B cell (primary cell): ENCODE results near the gene TBC1D3K. TPM values are rescaled to one million over a fixed set of nuclear protein-coding genes. Genes with fewer than 3 reads are reported as not detected.

Source experiments
- polyA plus RNA-seq: library from polyadenylated mRNA; depleted of rRNA; stranded (reverse); fragments of >200 nt; gene quantifications from 2 replicates; pipeline ENCODE4 v1.2.3, GENCODE V29; 2012
- small RNA-seq: library from RNA; depleted of rRNA; stranded (forward); fragments of <200 nt; gene quantifications from one replicate; pipeline ENCODE3, GENCODE V24; 2012; ENCODE audit warnings: low replicate concordance, low read depth; ENCODE audit not compliant: insufficient read length
- total RNA-seq, 2 donors: library from RNA; stranded (reverse); fragments of 120-200 nt in 1 of 2; gene quantifications; 1 replicate in 1 of 2; 2 replicates in 1 of 2; pipeline versions ENCODE4 v1.2.3 to v1.2.4, GENCODE V29; 2013 to 2022

The TBC1D3K gene
- total and polyA plus RNA-seq, 2 donors (not counting 1 experiment from before 2014, with no cell fraction given) = not detected

Small RNA genes lying within 50 kb of the gene (small RNA-seq; reads per million reads assigned to genes)
- not detected for gene RF00001
- gene RNU6-489P = not detected

Other genes starting within 250 kb of the TBC1D3K start
- gene HNF1B, start 179.4 kb upstream of the TBC1D3K start, total RNA-seq = 1.5 and 1.6 TPM in 2 replicates
- not detected in 2 replicates for gene HNF1B, start 179.4 kb upstream of the TBC1D3K start, polyA plus RNA-seq
- 4.1 and 4.3 TPM in 2 replicates for gene TBC1D3L, start 64.6 kb downstream of the TBC1D3K start, total RNA-seq
- 3.6 and 43.5 TPM in 2 replicates for gene TBC1D3L, start 64.6 kb downstream of the TBC1D3K start, polyA plus RNA-seq
- gene TBC1D3D, start 79.6 kb downstream of the TBC1D3K start, total RNA-seq = 2.3 and 2.7 TPM in 2 replicates
- gene TBC1D3D, start 79.6 kb downstream of the TBC1D3K start, polyA plus RNA-seq = 0.33 and 29.1 TPM in 2 replicates
- gene TBC1D3C, start 144.2 kb downstream of the TBC1D3K start, total RNA-seq = 7.3 and 13.5 TPM in 2 replicates
- 21.5 TPM in 1 of 2 replicates, not detected in the other for gene TBC1D3C, start 144.2 kb downstream of the TBC1D3K start, polyA plus RNA-seq
- gene TBC1D3E, start 203.5 kb downstream of the TBC1D3K start, total RNA-seq = 5.0 and 6.1 TPM in 2 replicates
- gene TBC1D3E, start 203.5 kb downstream of the TBC1D3K start, polyA plus RNA-seq = 0.13 and 0.17 TPM in 2 replicates